ENCODE measurements around the gene IFT20.

Gene IFT20

DNA sequence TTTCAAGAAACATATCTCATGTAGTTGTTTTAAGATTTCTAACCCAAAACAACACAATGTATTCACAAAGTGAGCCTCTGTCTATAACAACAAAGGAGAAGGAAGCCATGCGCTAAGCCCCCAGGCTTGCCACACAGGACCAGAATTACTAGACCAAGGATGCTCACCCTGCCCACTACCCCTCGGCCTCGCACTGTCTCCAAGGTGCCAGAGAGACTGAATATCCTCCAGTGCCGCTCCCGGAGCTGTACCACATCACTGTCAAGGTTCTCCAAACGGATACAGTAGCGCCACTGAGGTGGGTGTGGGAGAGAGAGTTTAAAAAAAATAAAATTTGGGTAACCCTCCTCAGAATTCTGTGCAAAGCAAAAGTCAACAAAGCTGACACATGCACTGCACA lies 15.0 kb upstream of the IFT20 start:
- Histone ChIP-seq H3K4me3 (ENCODE audit: low read length) (no peak overlapping the region), H3K27ac (ENCODE audit: low read depth, low read length) (no peak overlapping the region), H3K4me1 (ENCODE audit: control insufficient read depth, insufficient read depth, low read length) (no peaks in the 10 kb centered on the region), H3K36me3 (ENCODE audit: control insufficient read depth, insufficient read depth, low read length) (peaks cover 68% of the 10 kb centered on the region), H3K9ac (ENCODE audit: low read length) (no peak overlapping the region), H3K27me3 (ENCODE audit: control insufficient read depth, insufficient read depth, low read length) (no peaks in the 10 kb centered on the region)

DNA sequence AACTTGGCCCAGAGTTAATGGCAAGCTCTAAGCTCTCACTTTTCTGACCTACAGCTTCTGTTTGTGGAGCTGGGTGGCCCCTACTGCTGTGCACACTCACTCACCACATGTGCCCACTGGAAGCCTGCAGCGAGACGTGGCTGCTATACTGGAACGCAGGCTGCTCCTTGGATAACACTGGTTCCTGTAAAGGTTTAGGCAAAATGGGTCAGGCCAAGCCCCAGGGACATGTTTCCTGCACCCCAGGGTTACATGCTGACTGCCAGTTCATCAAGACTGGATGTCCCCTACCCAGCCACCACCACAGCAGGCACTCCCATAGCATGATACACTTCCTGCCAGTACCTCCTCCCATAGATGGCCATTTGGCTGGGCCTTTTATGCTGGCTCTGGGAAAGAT lies 13.7 kb upstream of the IFT20 start:
- no peak overlapping the region for H3K9ac ChIP-seq (ENCODE audit: low read length)
- no peaks in the 10 kb centered on the region for H3K27me3 ChIP-seq (ENCODE audit: control insufficient read depth, insufficient read depth, low read length)
- peaks cover 62% of the 10 kb centered on the region for H3K36me3 ChIP-seq (ENCODE audit: control insufficient read depth, insufficient read depth, low read length)
- no peak overlapping the region for H3K27ac ChIP-seq (ENCODE audit: low read depth, low read length)
- H3K4me3 ChIP-seq (ENCODE audit: low read length): no peak overlapping the region
- no peaks in the 10 kb centered on the region for H3K4me1 ChIP-seq (ENCODE audit: control insufficient read depth, insufficient read depth, low read length)

DNA sequence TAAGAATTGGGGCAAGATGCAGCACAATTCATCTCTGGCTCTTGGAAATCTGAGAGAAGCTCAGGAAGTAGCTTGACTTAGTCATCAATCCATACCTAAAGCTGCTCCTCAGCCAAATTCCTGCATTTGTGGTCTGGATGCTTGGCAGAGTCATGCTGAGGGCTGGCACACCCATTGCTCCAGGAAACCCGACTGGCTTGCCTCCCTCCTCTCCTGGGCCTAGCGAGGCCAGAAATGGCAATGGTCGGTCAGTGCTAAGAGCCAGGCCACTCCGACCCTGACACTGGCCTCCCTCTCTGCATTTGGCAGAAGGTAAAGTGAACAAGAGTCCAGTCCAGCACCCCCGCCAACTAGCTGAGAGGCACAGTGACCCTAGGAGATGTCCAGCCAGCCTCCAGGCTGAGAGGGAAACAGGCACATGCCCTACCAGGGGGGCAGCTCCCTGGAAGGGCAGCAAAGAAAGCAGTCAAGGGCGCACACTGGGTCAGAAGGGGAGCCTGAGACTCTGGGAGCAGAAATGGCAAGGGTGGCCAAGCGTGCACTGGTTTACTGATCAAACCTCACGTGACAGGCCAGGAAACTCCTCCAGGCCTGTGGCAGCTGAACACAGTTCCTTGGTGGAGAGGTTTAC lies 12.1 kb upstream of the IFT20 start:
- Histone ChIP-seq H3K4me3 (ENCODE audit: low read length) (no peak overlapping the region), H3K4me1 (ENCODE audit: control insufficient read depth, insufficient read depth, low read length) (no peaks in the 10 kb centered on the region), H3K9ac (ENCODE audit: low read length) (no peak overlapping the region), H3K36me3 (ENCODE audit: control insufficient read depth, insufficient read depth, low read length) (peaks cover 61% of the 10 kb centered on the region), H3K27ac (ENCODE audit: low read depth, low read length) (no peak overlapping the region), H3K27me3 (ENCODE audit: control insufficient read depth, insufficient read depth, low read length) (no peaks in the 10 kb centered on the region)

DNA sequence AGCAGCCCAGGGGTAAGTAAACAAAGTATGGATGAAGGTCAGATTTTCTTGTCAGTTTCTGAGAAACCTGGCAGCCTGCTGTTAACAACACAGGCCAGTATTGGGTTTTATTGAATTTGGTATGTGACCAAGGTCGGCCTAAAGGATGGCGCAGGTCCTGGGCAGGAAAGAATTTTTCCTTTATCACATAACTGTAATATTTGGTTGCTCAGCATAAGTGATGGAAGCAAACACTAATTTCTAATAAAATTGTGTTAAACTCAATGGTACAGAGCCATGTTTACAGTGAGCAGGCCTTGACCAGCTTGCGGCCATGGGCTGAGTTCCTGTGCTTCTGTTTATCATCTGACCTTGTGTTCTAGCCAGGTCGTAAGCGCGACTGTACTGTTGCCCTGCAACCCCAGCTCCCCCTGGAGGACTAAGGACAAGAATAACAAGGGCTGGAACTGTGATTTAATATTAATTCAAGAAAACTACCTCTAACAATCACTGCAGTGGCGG lies 11.5 kb upstream of the IFT20 start:
- H3K36me3 ChIP-seq (ENCODE audit: control insufficient read depth, insufficient read depth, low read length): peaks cover 65% of the 10 kb centered on the region
- no peaks in the 10 kb centered on the region for H3K4me1 ChIP-seq (ENCODE audit: control insufficient read depth, insufficient read depth, low read length)
- H3K27me3 ChIP-seq (ENCODE audit: control insufficient read depth, insufficient read depth, low read length): no peaks in the 10 kb centered on the region
- no peak overlapping the region for H3K4me3 ChIP-seq (ENCODE audit: low read length)
- H3K27ac ChIP-seq (ENCODE audit: low read depth, low read length): no peak overlapping the region
- H3K9ac ChIP-seq (ENCODE audit: low read length): no peak overlapping the region

DNA sequence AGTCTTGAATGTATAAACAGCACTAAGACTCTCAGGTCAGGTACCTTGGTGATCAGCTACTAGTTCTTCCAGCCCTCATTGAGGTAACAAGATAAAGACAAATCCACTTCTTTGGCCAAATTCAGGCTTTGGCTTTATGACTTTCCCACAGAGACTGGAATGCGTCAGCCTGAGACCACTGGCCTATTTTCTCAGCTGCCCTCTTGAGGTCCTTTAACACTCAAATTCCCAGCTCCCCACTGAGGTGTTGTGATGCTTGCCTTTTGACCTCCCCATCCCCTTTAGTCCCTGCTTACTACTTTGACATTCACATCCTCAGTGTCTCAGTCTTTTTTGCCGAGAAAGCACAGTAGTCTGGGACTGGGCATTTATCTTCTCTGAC lies 10.9 kb upstream of the IFT20 start:
- no peaks in the 10 kb centered on the region for H3K4me1 ChIP-seq (ENCODE audit: control insufficient read depth, insufficient read depth, low read length)
- no peak overlapping the region for H3K27ac ChIP-seq (ENCODE audit: low read depth, low read length)
- peaks cover 65% of the 10 kb centered on the region for H3K36me3 ChIP-seq (ENCODE audit: control insufficient read depth, insufficient read depth, low read length)
- no peak overlapping the region for H3K9ac ChIP-seq (ENCODE audit: low read length)
- no peaks in the 10 kb centered on the region for H3K27me3 ChIP-seq (ENCODE audit: control insufficient read depth, insufficient read depth, low read length)
- H3K4me3 ChIP-seq (ENCODE audit: low read length): no peak overlapping the region

DNA sequence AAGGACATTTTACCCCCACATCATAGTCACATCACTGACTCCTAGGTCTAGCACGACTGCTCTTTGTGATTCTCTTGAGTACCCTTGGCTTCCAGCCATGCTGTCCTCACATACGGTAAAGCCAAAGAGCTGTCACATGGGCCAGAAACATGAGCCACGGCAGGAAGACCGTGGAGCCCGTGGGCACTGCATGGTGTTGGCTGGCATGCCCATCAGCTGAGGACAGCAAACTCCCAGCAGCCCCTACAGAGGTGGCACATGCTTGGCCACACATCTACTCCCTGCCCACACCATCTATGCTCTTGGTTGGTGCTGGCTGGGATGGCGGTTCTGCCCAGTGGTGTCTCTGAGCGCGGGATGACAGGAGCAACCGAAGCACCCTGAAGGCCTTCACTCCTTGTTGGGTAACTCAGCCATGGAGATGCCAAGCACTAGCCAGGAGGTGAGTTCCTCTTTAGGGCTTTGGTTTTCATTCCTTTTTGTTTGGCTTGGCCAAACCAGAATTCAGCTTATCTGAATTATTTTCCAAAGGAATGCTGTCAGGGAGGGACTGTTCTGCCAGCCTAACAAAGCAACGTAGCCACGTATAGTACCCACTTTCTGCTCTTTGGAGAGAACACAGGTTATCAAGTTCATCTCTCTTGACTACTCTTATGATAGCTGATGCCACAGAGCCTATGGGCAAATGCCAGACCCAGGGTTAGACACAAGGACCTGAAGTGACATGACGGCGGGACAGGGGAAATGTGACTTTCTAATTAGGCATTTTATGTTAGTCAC lies 10.3 kb upstream of the IFT20 start:
- peaks cover 64% of the 10 kb centered on the region for H3K36me3 ChIP-seq (ENCODE audit: control insufficient read depth, insufficient read depth, low read length)
- H3K4me1 ChIP-seq (ENCODE audit: control insufficient read depth, insufficient read depth, low read length): no peaks in the 10 kb centered on the region
- no peak overlapping the region for H3K27ac ChIP-seq (ENCODE audit: low read depth, low read length)
- H3K4me3 ChIP-seq (ENCODE audit: low read length): no peak overlapping the region
- H3K9ac ChIP-seq (ENCODE audit: low read length): no peak overlapping the region
- H3K27me3 ChIP-seq (ENCODE audit: control insufficient read depth, insufficient read depth, low read length): no peaks in the 10 kb centered on the region

DNA sequence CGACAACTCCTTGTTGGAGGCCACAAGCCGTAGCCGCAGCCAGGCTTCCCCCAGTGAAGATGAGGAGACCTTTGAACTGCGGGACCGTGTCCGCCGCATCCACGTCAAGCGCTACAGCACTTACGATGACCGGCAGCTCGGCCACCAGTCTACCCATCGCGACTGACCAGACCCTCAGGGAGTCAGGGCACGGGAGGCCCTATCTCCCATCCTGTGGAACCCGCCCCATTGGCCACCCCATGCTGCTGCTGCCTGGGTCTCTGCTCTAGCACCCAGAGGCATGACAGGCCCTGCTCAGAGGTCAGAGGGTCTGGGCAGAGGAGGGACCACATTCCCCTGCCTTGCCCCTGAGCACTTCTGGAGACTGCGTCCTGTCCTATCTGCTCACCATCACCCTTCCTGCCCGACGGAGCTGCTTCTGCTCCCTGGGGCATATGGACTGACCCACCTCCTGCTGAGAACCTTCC lies 9.2 kb upstream of the IFT20 start:
- peaks cover 62% of the 10 kb centered on the region for H3K36me3 ChIP-seq (ENCODE audit: control insufficient read depth, insufficient read depth, low read length)
- H3K27ac ChIP-seq (ENCODE audit: low read depth, low read length): no peak overlapping the region
- H3K4me1 ChIP-seq (ENCODE audit: control insufficient read depth, insufficient read depth, low read length): no peaks in the 10 kb centered on the region

DNA sequence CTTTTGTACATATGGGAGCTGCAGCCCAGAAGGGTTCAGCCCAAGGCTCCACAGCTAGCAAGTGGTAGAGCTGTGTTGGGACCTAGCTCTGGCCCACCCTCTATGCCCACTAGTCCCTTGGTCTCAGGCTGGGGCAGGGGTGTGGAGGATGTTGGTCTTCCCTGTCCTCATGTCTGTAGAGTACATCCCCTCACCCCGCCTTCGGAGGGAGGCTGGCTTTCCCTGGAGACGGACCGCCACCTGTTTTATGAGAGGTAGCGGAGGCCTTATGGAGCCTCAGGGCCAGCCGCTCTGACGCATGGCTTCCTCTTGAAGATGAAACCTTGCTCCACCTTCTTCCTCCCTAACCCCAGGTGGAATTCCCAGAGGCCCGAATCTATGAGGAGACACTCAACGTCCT lies 8.7 kb upstream of the IFT20 start:
- Histone ChIP-seq H3K27me3 (ENCODE audit: control insufficient read depth, insufficient read depth, low read length) (no peaks in the 10 kb centered on the region), H3K27ac (ENCODE audit: low read depth, low read length) (no peak overlapping the region), H3K9ac (ENCODE audit: low read length) (no peak overlapping the region), H3K4me1 (ENCODE audit: control insufficient read depth, insufficient read depth, low read length) (no peaks in the 10 kb centered on the region), H3K4me3 (ENCODE audit: low read length) (no peak overlapping the region), H3K36me3 (ENCODE audit: control insufficient read depth, insufficient read depth, low read length) (peaks cover 65% of the 10 kb centered on the region)

More for the DNA sequence above, 9.2 kb upstream of the IFT20 start:
- no peak overlapping the region for H3K9ac ChIP-seq (ENCODE audit: low read length)
- H3K4me3 ChIP-seq (ENCODE audit: low read length): no peak overlapping the region
- no peaks in the 10 kb centered on the region for H3K27me3 ChIP-seq (ENCODE audit: control insufficient read depth, insufficient read depth, low read length)

DNA sequence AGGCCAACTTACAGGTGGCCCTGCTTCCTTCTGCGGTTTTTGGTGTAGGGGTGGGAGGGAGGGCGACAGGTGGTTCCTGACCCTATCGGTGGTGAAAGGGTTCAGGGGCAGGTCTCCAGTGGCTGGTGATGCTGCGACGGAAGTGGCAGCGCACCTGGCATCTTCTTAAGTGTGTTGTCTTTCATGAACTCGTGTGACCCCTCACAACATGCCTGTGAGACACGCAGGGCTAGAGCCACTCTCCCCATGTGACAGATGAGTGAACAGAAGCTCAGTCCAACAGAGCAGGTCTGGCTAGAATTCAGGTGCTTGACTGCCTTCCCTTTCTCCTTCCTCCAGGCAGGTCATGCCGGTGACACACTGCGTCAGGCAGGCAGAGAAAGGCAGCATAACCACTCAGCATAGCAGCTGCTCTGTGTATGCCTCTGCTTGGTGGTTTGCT lies 8.2 kb upstream of the IFT20 start:
- H3K9ac ChIP-seq (ENCODE audit: low read length): no peak overlapping the region
- H3K4me1 ChIP-seq (ENCODE audit: control insufficient read depth, insufficient read depth, low read length): no peaks in the 10 kb centered on the region
- no peak overlapping the region for H3K4me3 ChIP-seq (ENCODE audit: low read length)
- H3K27ac ChIP-seq (ENCODE audit: low read depth, low read length): no peak overlapping the region
- H3K36me3 ChIP-seq (ENCODE audit: control insufficient read depth, insufficient read depth, low read length): peaks cover 60% of the 10 kb centered on the region
- H3K27me3 ChIP-seq (ENCODE audit: control insufficient read depth, insufficient read depth, low read length): no peaks in the 10 kb centered on the region

DNA sequence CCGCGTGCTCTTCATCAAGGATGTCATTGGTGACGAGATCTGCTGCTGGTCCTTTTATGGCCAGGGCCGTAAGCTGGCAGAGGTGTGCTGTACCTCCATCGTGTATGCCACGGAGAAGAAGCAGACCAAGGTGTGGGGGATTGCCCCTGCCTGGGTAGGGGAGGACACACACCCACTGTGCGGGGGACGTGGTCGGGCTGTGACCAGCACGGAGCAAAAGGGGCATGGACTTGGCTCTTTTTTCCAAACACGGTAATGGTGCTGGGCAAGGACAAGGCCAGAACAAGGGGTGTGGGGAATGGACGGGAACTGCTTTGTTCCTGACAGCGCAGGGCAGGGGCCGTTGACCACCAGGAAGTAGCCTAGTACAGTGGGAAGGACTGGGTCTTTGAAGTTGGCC lies 7.0 kb upstream of the IFT20 start:
- Histone ChIP-seq H3K27ac (ENCODE audit: low read depth, low read length) (no peak overlapping the region), H3K4me1 (ENCODE audit: control insufficient read depth, insufficient read depth, low read length) (no peaks in the 10 kb centered on the region), H3K36me3 (ENCODE audit: control insufficient read depth, insufficient read depth, low read length) (peaks cover 51% of the 10 kb centered on the region), H3K4me3 (ENCODE audit: low read length) (no peak overlapping the region), H3K9ac (ENCODE audit: low read length) (no peak overlapping the region), H3K27me3 (ENCODE audit: control insufficient read depth, insufficient read depth, low read length) (no peaks in the 10 kb centered on the region)

DNA sequence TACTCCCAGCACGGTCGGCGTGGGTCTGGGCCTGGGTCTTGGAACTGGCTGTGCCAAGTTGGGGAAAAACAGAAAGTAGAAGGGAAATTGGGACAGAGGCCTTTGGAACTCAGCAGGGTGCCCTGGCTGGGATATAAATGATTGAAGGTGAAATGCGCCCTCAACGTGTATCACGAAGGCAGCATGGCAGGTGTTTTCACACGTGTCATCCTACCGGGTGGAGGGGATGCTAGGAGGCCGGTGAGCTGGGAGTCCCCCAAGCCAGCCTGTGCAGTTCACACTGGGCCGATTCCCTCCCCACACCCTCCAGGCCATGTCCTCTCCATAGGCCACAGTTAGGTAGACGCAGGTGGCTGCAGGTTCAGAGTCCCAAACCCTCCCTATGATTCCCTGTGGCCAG lies 6.2 kb upstream of the IFT20 start:
- Histone ChIP-seq H3K27ac (ENCODE audit: low read depth, low read length) (no peak overlapping the region), H3K36me3 (ENCODE audit: control insufficient read depth, insufficient read depth, low read length) (peaks cover 45% of the 10 kb centered on the region), H3K9ac (ENCODE audit: low read length) (no peak overlapping the region), H3K4me3 (ENCODE audit: low read length) (no peak overlapping the region), H3K27me3 (ENCODE audit: control insufficient read depth, insufficient read depth, low read length) (no peaks in the 10 kb centered on the region), H3K4me1 (ENCODE audit: control insufficient read depth, insufficient read depth, low read length) (peaks cover 4% of the 10 kb centered on the region)

DNA sequence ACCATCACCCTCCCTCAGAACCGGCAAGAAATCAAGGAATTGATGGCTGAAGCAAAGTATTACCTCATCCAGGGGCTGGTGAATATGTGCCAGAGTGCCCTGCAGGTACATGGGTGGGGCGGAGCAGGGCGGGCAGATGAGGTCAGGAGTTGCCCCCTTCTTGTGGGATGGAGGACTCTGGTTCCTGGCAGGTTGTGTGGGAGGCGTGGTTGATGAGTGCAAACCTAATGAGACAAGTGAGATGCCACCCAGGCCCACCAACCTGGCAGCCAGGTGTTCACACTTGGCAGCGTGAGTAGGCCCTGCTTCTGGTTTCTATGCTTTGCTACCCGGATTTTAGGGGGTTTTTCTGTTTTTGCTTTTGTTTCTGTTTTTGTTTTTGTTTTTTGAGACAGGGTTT lies 5.1 kb upstream of the IFT20 start:
- Histone ChIP-seq H3K9ac (ENCODE audit: low read length) (no peak overlapping the region), H3K36me3 (ENCODE audit: control insufficient read depth, insufficient read depth, low read length) (peaks cover 39% of the 10 kb centered on the region), H3K4me1 (ENCODE audit: control insufficient read depth, insufficient read depth, low read length) (peaks cover 4% of the 10 kb centered on the region), H3K27ac (ENCODE audit: low read depth, low read length) (no peak overlapping the region), H3K27me3 (ENCODE audit: control insufficient read depth, insufficient read depth, low read length) (no peaks in the 10 kb centered on the region), H3K4me3 (ENCODE audit: low read length) (no peak overlapping the region)

DNA sequence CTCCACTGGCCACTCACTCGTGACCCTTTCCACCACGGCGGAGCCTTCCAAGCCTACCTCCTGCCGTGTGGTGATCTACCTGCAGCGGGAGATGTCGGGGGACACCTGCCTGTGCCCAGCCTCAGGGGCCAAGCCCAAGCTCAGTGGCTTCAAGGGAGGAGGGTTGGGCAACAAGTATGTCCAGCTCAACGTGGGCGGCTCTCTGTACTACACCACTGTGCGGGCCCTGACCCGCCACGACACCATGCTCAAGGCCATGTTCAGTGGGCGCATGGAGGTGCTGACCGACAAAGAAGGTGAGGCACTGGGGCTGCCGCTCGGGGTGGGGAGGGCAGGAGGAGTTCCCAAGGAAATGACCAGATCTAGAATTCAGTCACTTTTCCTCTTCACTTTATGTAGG lies 4.2 kb upstream of the IFT20 start:
- Histone ChIP-seq H3K4me3 (ENCODE audit: low read length) (no peak overlapping the region), H3K4me1 (ENCODE audit: control insufficient read depth, insufficient read depth, low read length) (peaks cover 6% of the 10 kb centered on the region), H3K9ac (ENCODE audit: low read length) (no peak overlapping the region), H3K27ac (ENCODE audit: low read depth, low read length) (no peak overlapping the region), H3K36me3 (ENCODE audit: control insufficient read depth, insufficient read depth, low read length) (peaks cover 37% of the 10 kb centered on the region), H3K27me3 (ENCODE audit: control insufficient read depth, insufficient read depth, low read length) (no peaks in the 10 kb centered on the region)

Data from rectal smooth muscle tissue (tissue), 1 donor.